HG03196 (cell line): ENCODE results near the gene IL3RA.

Source experiments
- ATAC-seq: cut with Tn5 transposase; IDR thresholded peaks from one replicate; pipeline ENCODE4 v1.9.1; 2021; ENCODE audit not compliant: unreplicated experiment

Gene IL3RA

DNA sequence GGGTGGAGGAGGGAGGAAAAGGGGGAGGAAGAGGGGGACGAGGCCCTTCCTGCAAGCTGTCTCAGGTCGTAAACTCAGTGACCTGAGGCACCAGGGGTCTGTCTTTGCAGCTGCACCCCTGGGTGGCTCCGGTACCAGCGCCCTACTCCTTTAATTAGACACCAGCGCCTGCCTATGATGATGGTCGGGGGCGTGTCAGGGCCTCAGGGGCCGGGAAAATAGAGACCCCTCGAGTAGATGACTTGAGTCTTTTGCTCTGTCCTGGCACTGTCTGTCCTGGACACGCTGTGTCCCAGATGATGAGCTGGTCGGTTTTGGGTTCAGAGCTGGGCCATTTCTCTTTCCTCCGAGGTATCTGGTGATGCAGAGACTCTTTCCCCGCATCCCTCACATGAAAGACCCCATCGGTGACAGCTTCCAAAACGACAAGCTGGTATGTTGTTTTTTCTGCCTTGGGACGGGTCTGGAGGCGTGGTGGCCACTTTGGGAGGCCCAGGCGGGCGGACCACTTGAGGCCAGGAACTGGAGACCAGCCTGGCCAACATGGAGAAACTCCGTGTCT, 44.2 kb downstream of the IL3RA start:
- no peak for ATAC-seq

DNA sequence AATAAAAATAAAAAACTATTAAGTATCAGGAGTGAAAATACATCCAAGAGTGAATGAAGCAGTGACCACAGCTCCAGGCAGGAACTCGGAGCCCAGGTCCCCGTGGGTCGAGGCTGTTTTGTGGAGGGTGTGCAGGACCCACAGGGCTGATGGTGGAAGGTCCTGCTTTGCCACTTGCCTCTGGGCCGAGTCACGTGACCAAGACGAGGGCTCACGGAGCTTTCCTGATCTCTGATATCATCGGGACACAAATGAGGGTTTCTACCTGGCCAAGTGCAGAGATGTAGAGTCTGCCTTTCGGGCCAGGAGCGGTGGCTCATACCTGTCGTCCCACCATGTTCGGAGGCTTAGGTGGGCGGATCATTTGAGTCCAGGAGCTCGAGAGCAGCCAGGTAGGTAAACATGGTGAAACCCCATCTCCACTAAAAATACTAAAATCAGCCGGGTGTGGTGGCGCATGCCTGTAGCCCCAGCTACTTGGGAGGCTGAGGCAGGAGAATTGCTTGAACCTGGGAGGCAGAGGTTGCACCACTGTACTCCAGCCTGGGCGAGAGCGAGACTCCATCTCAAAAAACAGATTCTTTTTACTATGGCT, 48.2 kb downstream of the IL3RA start:
- ATAC-seq, result no peak

DNA sequence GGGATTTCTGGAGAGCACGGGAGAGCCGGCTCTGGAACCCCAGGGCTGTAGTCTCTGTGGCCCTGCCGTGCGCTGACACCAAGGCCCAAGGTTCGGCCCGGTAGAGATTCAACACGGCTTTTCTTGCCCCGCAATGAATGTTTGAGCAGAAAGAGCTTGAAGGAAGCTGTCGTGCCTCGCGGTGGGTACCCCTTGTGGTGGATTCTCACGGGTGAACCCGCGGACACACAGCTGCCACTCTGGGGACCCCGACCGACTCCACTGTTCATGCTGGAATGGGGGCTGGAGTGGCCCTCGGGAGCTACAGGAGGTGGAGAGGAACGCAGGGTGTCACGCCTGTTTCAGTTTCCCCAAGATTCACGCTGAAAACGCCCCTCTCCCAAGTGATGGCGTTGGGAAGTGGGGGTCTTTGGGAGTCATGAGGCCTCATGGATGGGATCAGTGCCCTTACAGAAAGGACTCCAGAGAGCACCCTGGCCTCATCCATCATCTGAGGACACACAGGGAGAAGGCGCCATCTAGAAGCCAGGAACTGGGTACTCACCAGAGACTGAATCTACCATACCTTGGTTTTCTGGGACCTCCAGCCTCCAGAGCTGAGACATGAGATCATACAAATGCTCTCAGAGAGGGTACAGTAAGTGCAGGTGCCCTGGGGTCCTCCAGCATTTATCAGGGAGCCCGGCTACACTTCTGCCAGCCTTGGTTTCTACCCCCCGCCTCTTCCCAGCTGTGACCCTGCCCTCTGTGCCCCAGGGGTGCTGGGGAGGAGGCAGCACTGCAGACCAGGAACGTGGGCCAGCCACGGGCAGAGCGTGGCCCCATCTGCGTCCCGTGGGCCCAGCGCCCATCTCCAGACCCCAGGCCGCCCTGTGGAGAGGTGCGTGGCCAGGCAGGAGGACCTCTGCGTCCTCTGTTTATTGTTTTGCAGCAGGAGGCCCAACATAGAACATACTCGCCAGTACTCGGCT, 49.0 kb downstream of the IL3RA start:
- ATAC-seq, result no peak

DNA sequence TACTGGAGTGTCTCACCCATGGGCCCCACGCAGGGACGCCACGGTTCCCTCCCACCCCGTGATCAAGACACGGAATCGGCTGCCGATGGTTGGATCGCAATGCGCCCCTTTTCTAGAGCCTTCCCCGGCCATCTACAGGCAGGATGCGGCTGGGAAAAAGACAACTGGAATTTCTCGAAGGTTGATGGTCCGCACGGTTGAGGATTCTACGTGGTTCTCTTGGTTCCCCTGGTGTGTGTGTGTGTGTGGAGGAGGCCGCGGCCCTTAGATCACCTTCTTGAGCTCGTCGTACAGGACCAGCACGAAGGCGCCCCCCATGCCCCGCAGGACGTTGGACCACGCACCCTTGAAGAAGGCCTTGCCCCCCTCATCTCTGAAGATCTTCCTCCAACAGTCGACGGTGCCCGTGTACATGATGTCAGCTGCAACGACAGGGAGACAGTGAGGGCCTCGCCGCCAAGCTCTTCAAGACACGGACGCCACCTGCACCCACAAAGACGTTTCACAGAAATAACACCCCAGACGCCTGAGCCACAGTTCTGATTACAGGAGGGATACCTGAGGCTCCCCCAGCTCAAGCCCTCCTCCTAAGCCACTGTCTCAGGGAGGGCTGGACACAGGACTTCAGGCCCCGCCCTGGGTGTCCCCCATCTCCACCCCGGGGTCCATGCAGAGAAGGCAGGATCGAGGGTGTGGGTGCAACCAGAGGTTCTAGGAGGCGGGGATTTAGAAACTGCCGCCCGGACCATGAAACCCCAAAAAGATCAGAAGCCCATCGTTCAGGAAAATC, 49.9 kb downstream of the IL3RA start:
- no peak for ATAC-seq

DNA sequence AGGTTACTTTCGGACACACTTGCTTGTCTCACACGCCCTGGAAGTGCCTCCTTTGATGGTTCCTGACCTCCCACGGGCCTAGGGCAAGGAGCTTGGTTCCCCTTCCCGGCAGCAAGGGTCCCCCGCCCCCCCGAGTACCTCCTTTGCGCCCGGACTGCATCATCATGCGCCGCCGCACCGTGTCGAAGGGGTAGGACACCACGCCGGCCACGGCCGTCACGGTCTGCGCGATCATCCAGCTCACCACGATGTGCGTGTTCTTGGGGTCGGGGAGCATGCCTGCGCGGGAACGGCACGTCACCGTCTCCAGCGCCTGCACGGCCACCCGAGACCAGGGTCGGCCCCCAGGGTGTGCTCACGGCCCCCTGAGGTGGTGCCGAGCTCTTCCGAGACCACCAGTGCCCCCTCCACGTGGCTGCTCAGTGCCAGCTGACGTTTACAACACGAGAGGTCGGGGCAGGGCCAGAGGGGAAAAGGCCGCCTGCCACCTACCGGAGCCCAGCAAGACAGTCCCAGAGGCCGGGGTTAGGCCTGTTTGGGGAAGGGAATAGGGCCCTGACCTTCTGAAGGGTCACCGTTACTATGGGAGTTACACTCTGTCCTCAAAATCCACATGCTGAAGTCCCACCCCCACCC, 50.7 kb downstream of the IL3RA start:
- ATAC-seq, result no peak

DNA sequence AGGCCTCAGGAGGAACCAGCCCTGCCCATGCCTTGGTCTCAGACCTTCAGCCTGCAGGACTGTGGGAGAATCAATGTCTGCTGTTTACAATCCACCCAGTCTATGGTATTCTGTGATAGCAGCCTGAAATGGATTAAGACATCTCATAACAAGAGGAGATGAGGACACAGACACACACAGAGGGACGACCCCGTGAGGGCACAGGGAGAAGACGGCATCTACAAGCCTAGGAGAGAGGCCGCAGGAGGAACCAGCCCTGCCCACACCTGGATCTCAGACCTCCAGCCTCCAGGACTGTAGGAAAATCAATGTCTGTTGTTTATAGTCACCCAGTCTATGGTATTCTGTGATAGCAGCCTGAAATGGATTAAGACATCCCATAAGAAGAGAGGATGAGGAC, 52.1 kb downstream of the IL3RA start:
- ATAC-seq, result no peak

DNA sequence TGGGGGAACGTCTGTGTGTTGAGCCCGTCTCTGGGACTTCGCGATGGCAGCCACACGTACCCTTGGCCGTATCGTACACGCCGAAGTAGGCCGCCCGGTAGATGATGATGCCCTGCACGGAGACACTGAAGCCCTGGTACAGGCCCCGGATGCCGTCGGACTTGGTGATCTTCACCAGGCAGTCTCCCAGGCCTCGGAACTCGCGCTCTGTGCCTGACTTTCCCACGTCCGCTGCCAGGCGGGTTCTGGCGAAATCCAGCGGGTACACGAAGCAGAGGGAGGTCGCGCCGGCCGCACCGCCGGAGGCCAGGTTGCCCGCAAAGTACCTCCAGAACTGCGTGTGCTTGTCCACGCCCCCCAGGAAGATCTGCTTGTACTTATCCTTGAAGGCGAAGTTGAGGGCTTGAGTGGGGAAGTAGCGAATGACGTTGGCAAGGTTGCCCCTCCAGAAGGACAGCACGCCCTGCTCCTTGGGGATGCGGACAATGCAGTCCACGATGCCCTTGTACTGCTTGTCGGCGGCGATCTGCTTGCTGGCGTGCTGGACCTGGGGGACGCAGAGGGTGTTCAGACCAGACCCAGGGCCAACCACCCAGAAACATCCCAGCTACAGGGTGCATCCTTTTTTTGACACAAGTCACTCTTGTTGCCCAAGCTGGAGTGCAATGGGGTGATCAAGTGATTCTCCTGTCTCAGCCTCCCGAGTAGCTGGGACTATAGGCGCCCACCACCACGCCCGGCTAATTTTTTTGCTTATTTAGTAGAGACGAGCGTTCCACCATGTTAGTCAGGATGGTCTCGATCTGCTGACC, 52.8 kb downstream of the IL3RA start:
- no peak for ATAC-seq

DNA sequence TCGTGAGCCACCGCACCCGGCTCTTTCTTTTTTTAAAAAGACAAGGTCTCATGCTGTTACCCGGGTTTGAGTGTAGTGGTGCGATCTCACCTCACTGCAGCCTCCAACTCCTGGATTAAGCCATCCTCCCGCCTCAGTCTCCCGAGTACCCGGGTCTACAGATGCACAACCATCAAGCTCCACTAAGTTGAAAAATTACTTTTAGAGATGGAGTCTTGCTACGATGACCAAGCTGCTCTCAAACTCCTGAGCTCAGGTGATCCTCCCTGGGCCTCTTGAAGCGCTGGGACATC, 53.4 kb downstream of the IL3RA start:
- no peak for ATAC-seq

DNA sequence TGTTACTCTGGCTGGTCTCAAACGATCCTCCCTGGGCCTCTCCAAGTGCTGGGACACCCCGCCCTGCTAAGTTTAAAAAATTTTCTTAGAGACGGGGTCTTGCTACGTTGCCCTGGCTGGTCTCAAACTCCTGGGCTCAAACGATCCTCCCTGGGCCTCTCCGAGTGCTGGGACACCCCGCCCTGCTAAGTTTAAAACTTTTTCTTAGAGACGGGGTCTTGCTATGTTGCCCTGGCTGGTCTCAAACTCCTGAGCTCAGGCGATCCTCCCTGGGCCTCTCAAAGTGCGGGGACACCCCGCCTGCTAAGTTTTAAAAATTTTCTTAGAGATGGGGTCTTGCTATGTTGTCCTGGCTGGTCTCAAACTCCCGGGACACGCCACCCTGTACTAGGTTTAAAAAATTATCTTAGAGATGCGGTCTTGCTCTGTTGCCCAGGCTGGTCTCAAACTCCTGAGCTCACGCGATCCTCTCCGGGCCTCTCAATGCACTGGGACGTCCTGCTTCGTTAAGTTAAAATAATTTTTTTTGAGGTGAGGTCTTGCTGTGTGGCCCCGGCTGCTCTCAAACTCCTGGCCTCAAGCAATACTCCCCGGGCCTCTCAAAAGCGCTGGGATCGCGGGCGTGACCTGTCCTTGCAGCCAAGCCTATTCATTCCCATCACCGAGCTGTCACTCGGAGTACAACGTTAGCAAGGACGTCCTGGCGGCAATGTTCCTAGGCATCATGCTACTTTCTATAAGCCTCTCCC, 54.2 kb downstream of the IL3RA start:
- ATAC-seq, result no peak

DNA sequence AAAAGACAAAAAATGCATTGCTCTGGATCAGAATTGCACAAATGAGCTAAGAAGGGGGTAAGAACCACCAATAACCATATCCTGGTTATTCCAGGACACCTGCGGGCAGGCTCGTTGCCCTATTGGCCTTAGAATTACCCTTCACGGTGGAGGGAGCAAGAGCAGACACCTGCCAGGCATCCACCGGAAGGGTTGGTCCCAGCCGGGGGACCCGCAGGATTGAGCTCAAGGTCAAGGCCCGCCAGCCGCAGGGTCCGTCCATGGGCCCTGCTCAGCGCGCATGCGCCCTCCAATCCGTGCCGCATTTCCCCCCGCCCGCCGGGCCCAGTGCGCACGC, 54.8 kb downstream of the IL3RA start:
- no peak for ATAC-seq

DNA sequence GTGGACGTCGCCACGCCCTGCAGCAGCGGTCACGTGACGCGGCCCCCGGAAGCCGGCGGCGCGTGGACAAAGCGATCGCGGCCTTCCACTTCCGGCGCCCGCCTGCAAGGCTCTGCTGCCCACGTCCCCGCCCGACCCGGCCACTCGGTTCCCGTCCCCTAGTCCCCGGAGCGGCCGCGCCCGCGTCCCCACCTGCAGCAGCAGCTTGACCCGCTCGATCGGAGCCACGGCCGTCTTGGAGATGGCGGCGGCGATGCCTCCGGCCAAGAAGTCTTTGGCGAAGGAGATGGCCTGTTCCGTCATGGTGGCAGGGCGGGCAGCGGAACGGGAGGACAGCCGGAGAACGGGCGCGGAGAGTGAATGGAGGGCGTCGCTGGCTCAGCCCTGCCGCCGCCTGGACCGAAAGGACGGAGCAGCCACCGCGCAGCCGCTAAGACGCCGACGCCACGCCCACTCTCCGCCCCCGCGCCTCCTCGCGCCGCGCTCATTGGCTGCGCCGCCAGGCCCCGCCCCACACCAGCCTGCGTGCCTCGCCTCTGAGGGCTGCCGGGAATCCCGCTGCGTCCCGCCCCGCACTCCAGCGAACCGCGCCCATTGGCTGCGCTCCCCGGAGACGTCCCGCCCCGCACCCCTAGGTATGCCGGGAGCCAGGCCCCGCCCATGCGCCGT, 55.3 kb downstream of the IL3RA start, which contains the start of gene SLC25A6:
TSS of gene SLC25A6 (minus strand) at position 407 of the 669 bp plus-strand sequence. CDS start at position 303, 104 bp downstream.
- ATAC-seq, result peak; percentile 95

DNA sequence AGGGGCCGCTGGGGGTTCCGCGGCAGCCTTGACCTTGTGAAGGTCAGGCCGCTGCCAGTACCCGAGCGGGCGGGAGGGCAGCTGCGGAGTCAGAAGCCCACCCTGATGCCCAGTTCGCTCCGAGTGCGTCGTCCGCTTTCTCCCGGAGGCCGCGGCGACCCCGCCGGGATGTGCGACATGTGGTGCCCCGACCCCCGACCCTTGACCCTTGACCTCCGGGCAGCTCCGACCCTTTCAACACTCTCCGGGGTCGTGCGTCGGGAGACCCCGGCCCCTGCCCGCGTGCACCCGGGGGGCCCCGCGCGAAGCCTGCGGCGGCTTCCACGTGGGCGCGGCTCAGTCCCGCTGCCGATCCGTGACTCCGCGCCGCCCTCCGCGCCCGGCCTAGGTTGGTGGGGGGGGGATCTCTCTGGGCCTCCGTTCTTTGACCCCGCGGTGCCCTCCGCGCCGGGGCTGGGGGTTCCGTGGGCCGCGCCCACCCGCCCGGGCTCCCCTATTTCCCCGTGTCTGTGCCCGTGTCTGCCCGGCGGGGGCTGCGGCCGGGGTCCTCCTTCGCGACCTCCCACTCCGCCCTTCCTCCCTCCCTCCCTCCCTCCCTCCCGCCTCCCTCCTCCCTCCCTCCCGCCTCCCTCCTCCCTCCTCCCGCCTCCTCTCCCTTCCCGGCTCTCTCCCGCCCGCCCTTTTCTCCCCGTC, 55.9 kb downstream of the IL3RA start:
- peak; percentile 16 for ATAC-seq

DNA sequence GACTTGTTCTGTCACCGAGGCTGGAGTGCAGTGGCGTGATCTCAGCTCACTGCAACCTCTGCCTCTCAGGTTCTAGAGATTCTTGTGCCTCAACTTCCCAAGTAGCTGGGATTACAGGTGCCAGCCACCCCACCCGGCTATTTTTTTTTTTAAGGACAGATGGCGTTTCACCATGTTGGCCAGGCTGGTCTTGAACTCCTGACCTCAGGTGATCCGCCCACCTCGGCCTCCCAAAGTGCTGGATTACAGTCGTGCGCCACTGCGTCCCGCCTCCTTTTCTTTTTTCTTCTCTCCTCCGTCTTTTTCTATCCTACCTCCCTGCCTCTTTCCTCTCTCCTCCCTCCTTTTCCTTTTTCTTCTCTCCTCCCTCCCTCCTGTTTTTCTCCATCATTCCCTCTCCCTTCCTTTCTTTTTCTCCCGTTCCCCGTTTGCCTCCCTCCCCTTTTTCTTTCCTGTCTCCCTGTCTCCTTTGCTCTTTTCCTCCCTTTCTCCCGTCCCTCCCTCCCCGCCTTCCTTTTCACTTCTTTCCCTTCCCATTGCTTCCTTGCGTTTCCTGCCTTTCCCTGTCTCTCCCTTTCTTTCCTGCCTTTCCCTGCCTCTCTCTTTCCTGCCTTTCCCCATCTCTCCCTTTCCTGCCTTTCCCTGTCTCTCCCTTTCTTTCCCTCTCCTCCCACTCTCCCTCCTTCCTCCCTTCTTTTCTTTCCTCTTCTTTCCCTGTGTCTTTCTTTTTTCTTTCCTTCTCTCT, 57.5 kb downstream of the IL3RA start:
- ATAC-seq, result no peak

DNA sequence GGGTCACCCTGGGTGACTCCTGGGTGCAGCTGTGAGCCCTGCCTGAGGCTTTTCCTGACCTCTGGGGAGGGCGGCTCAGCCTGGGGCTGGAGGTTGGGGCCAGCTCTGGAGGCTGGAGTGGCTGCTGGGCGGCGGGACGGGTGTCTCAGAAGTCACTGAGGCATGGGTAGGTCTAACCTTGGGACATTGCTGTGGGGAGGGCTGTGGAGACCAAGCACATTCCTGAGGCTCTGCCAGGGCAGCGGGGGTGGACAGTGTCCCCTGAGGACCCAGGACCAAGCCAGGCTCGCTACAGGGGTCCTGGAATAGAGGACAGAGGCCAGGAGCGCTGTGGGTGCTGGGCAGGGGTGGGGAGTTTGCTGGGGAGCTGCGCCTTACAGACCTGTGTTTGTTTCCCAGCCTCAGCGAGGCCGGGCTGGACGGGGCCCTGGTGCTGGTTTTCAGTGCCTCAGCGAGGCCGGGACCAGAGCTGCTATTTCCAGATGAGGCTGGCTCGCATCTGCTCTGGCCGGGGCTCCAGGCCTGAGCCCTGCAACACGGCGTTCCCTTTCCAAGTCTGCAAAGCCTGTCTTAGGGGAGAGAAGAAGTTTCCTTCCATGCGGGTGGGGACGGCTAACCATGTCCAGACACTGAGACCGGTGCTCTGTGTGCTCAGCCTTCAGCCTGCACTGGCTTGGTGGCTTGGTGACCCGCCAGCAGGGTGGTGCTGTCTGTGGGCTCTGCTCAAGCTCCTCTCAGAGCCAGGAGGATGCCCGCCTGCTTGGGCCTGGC, 58.3 kb downstream of the IL3RA start:
- no peak for ATAC-seq

DNA sequence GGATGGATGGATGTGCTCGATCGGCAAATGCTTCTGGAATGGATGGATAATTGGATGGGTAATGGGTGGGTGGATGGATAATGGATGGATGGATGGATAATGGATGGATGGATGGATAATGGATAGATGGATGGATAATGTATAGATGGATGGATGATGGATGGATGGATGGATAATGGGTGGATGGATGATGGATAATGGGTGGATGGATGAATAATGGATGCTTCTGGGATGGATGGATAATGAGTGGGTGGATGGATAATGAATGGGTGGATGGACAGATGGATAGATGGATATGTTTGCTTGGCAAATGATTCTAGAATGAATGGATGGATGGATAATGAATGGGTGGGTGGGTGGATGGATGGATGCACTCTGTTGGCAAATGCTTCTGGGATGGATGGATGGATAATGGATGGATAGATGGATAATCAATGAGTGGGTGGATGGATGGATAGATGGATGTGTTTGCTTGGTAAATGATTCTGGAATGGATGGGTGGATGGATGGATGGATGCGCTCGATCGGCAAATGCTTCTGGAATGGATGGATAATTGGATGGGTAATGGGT, 59.1 kb downstream of the IL3RA start:
- ATAC-seq, result no peak

DNA sequence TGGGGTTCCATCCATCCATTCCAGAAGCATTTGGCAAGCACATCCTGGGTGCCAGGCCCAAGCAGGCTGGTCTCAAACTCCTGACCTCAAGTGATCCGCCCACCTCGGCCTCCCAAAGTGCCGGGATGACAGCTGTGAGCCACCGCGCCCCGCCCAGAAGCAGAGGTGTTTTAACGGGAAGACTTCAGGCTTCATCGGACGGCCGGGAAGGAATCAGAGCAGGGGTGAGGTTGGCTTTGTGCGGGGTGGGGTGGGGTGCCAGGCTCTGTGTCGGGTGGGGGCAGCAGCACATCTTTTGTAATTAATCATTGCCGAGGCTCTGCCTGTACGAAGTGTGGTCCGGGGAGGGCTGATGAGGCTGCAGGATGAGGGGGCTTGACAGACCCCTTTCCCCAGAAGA, 60.4 kb downstream of the IL3RA start:
- no peak for ATAC-seq
